PC-9 (cell line): ENCODE measurements around the gene KATNIP.

Source experiments
- CTCF ChIP-seq: fragments of 200-600 bp; sonication (generic); conservative IDR thresholded peaks from 2 replicates; pipeline ENCODE4 v1.6.1; 2017; ENCODE audit warnings: mixed run types, antibody characterized with exemption, mild to moderate bottlenecking, moderate library complexity
- EZH2 ChIP-seq: fragments of 200-600 bp; sonication (generic); IDR thresholded peaks from 2 replicates; pipeline ENCODE4 v1.8.0; 2017; ENCODE audit warnings: antibody characterized with exemption, low read depth

- no peak for TF ChIP-seq CTCF
- no peak for TF ChIP-seq EZH2
Observed at GRCh38 chr16:27518226-27518625, 31.7 kb upstream of the KATNIP start.
